MM.1S (cell line): ENCODE results near the gene TCAF2.
"Not testable (repeated sequence)": the region's sequence is repeated elsewhere in the genome, so short reads cannot be mapped to it uniquely, and the experiment has no call there.

ENCODE experiments used
- EZH2 ChIP-seq: fragments of 300-600 bp; sonication (generic); optimal IDR thresholded peaks from 2 replicates; pipeline ENCODE3; 2017; ENCODE audit warnings: low read depth, mild to moderate bottlenecking, antibody characterized with exemption, low read length, mixed read lengths
- EZH2phosphoT487 ChIP-seq: fragments of 300-600 bp; sonication (generic); IDR thresholded peaks from 2 replicates; pipeline ENCODE4 v1.6.1; 2018; ENCODE audit warnings: antibody characterized with exemption, low read length
- TF ChIP-seq, protein P1 (sequence below): fragments of 300-600 bp; sonication (generic); IDR thresholded peaks from 2 replicates; pipeline ENCODE4 v1.5.1; 2016; ENCODE audit warnings: antibody characterized with exemption, low read length, mixed read lengths

GRCh38 chr7:143639372-143639771 is 18.6 kb downstream of the TCAF2 start:
- TF ChIP-seq, protein P1, sequence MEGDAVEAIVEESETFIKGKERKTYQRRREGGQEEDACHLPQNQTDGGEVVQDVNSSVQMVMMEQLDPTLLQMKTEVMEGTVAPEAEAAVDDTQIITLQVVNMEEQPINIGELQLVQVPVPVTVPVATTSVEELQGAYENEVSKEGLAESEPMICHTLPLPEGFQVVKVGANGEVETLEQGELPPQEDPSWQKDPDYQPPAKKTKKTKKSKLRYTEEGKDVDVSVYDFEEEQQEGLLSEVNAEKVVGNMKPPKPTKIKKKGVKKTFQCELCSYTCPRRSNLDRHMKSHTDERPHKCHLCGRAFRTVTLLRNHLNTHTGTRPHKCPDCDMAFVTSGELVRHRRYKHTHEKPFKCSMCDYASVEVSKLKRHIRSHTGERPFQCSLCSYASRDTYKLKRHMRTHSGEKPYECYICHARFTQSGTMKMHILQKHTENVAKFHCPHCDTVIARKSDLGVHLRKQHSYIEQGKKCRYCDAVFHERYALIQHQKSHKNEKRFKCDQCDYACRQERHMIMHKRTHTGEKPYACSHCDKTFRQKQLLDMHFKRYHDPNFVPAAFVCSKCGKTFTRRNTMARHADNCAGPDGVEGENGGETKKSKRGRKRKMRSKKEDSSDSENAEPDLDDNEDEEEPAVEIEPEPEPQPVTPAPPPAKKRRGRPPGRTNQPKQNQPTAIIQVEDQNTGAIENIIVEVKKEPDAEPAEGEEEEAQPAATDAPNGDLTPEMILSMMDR: not testable (repeated sequence)
- not testable (repeated sequence) for TF ChIP-seq EZH2, EZH2phosphoT487
